Coronary artery (tissue), 2 donors: ENCODE measurements around the gene ACCS.
A peak's percentile ranks its signal among the peaks of the same experiment; 100 is the strongest.

ENCODE experiments used
- DNase-seq: peaks from one replicate; pipeline ENCODE4 v3.0.0-alpha.2; 2017; ENCODE audit warnings: low spot score
- H3K27ac ChIP-seq, 2 donors: fragments of 200-600 bp; sonication (generic); one replicate each; pipeline ENCODE4 v1.5.1; 2016 to 2019
- H3K4me3 ChIP-seq: fragments of 200-600 bp; sonication (generic); 2 replicates; pipeline ENCODE4 v1.5.1; 2016; ENCODE audit warnings: mild to moderate bottlenecking, moderate library complexity
- CTCF ChIP-seq: fragments of 200-600 bp; sonication (generic); IDR thresholded peaks from one replicate; pipeline ENCODE4 v1.5.1; 2019; ENCODE audit warnings: antibody characterized with exemption

ACCS gene

GRCh38 chr11:44085330-44085729, 19.3 kb downstream of the ACCS start:
- H3K27ac ChIP-seq: no peak overlapping the region
- no peak for TF ChIP-seq CTCF
- H3K4me3 ChIP-seq: no peak overlapping the region
- DNase-seq: no peak

- DNase-seq: no peak
- H3K27ac ChIP-seq: no peak overlapping the region
- no peak for TF ChIP-seq CTCF
- H3K4me3 ChIP-seq: no peak overlapping the region
Measured at GRCh38 chr11:44088377-44088776, 22.3 kb downstream of the ACCS start.

GRCh38 chr11:44088871-44089270, 22.8 kb downstream of the ACCS start:
- no peak overlapping the region for H3K4me3 ChIP-seq
- no peak overlapping the region for H3K27ac ChIP-seq
- DNase-seq: no peak
- no peak for TF ChIP-seq CTCF

GRCh38 chr11:44090539-44090938, 24.5 kb downstream of the ACCS start:
- H3K4me3 ChIP-seq: no peak overlapping the region
- TF ChIP-seq CTCF: no peak
- DNase-seq: no peak
- H3K27ac ChIP-seq: no peak overlapping the region

- Histone ChIP-seq H3K4me3 (no peak overlapping the region), H3K27ac (no peak overlapping the region)
- TF ChIP-seq CTCF: peak; percentile 70
- DNase-seq: no peak
Measured at GRCh38 chr11:44094260-44094868, 28.3 kb downstream of the ACCS start.

- H3K27ac ChIP-seq: peak within 1 kb of the TSS; percentile 81 to 82
- H3K4me3 ChIP-seq: peak within 1 kb of the TSS; percentile 93
- peak; percentile 90 for DNase-seq
- TF ChIP-seq CTCF: peak; percentile 91
Measured at GRCh38 chr11:44095506-44096359, 29.7 kb downstream of the ACCS start, which contains the start of gene EXT2. Gene EXT2, plus strand, starts transcription at chr11:44095678. Its CDS starts 12,035 bp downstream, at chr11:44107713.
